Measurements from ENCODE around the gene LPCAT2. TPM values are rescaled to one million over a fixed set of nuclear protein-coding genes. Genes with fewer than 3 reads are reported as not detected.

LPCAT2 gene
- total and polyA plus RNA-seq, 2 of the 13 experiments (the other 11 are each of a cell fraction or from before 2014, with no cell fraction given): 9.9 to 17.6 TPM

- TF ChIP-seq, protein P1, sequence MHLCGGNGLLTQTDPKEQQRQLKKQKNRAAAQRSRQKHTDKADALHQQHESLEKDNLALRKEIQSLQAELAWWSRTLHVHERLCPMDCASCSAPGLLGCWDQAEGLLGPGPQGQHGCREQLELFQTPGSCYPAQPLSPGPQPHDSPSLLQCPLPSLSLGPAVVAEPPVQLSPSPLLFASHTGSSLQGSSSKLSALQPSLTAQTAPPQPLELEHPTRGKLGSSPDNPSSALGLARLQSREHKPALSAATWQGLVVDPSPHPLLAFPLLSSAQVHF (CRISPR knock-in tag; IDR thresholded peaks at IDR 0.05): no peak
- TF ChIP-seq GATA4 (IDR thresholded peaks at IDR 0.05; ENCODE audit: borderline replicate concordance, low read depth) (peak; percentile 85; the same call in 1 of the 2 replicates), TFDP1 (CRISPR knock-in tag; IDR thresholded peaks at IDR 0.05; ENCODE audit: borderline replicate concordance) (peak; percentile 92), SMAD3 (CRISPR knock-in tag; IDR thresholded peaks at IDR 0.05) (peak; percentile 99), ZNF451 (CRISPR knock-in tag; IDR thresholded peaks at IDR 0.05) (peak; percentile 55; the same call in 1 of the 2 replicates), ZBTB7A (CRISPR knock-in tag; IDR thresholded peaks at IDR 0.05) (peak; percentile 81), BRCA1 (CRISPR knock-in tag; IDR thresholded peaks at IDR 0.05) (peak; percentile 53; the same call in 1 of the 2 replicates), ARID3A (IDR thresholded peaks at IDR 0.05; ENCODE audit: low read depth, low read length) (peak; percentile 75), IRX3 (CRISPR knock-in tag; IDR thresholded peaks at IDR 0.05; ENCODE audit: borderline replicate concordance, low read depth) (no peak), ZNF335 (CRISPR knock-in tag; IDR thresholded peaks at IDR 0.05) (peak; percentile 79; the same call in 1 of the 2 replicates), HHEX (CRISPR knock-in tag; IDR thresholded peaks at IDR 0.05) (peak; percentile 81), SRSF1 (optimal IDR thresholded peaks at IDR 0.05; ENCODE audit: low read depth, low read length) (no peak), SRSF4 (IDR thresholded peaks at IDR 0.05; ENCODE audit: low read depth, low read length, poor library complexity, severe bottlenecking) (no peak), POLR2AphosphoS5 (IDR thresholded peaks at IDR 0.05; ENCODE audit: low read depth, low read length) (no peak), TP53 (CRISPR knock-in tag; conservative IDR thresholded peaks at IDR 0.05) (no peak), SCMH1 (CRISPR knock-in tag; IDR thresholded peaks at IDR 0.05; ENCODE audit: borderline replicate concordance) (no peak), ELK4 (CRISPR knock-in tag; IDR thresholded peaks at IDR 0.05; ENCODE audit: borderline replicate concordance) (no peak), FOXP1 (IDR thresholded peaks at IDR 0.05) (peak; percentile 98), FOXP1 (CRISPR knock-in tag; IDR thresholded peaks at IDR 0.05) (peak; percentile 100), ZNF7 (CRISPR knock-in tag; IDR thresholded peaks at IDR 0.05) (no peak), RCOR2 (CRISPR knock-in tag; IDR thresholded peaks at IDR 0.05) (peak; percentile 92), KAT8 (CRISPR knock-in tag; IDR thresholded peaks at IDR 0.05) (peak; percentile 72), ZNF496 (CRISPR knock-in tag; IDR thresholded peaks at IDR 0.05; ENCODE audit: insufficient replicate concordance) (no peak)
Measured at GRCh38 chr16:55622930-55623561, 114.2 kb downstream of the LPCAT2 start (continued).

Measured in HepG2 (cell line).